HG03520 (cell line): ENCODE data around the gene PYGM.

Experiments used
- ATAC-seq: cut with Tn5 transposase; IDR thresholded peaks from one replicate; pipeline ENCODE4 v1.9.1; 2021; ENCODE audit warnings: mild to moderate bottlenecking, moderate library complexity; ENCODE audit not compliant: unreplicated experiment

Gene PYGM

GRCh38 chr11:64791781-64792291 is 32.1 kb upstream of the PYGM start:
- ATAC-seq, result no peak

- ATAC-seq, result no peak
Measured at GRCh38 chr11:64790205-64791095, 30.7 kb upstream of the PYGM start.

- no peak for ATAC-seq
Measured at GRCh38 chr11:64789331-64790204, 29.8 kb upstream of the PYGM start.

- ATAC-seq, result no peak
Measured at GRCh38 chr11:64788321-64789215, 28.8 kb upstream of the PYGM start.

- ATAC-seq, result no peak
Measured at GRCh38 chr11:64787526-64788320, 27.9 kb upstream of the PYGM start.

GRCh38 chr11:64786308-64786707 is 26.5 kb upstream of the PYGM start:
- no peak for ATAC-seq

GRCh38 chr11:64784813-64785581 is 25.2 kb upstream of the PYGM start:
- ATAC-seq, result no peak

GRCh38 chr11:64778473-64779298 is 18.9 kb upstream of the PYGM start, which contains the start of gene SF1:
Gene SF1, minus strand, starts transcription at chr11:64778542. Its CDS starts 150 bp downstream, at chr11:64778392.
- peak; percentile 78 for ATAC-seq

- ATAC-seq, result no peak
Measured at GRCh38 chr11:64778223-64778472, 18.4 kb upstream of the PYGM start.

GRCh38 chr11:64777449-64778222 is 17.9 kb upstream of the PYGM start:
- ATAC-seq, result no peak

- ATAC-seq, result no peak
Measured at GRCh38 chr11:64776875-64777274, 17.1 kb upstream of the PYGM start.

GRCh38 chr11:64776425-64776824 is 16.7 kb upstream of the PYGM start:
- no peak for ATAC-seq

- no peak for ATAC-seq
Measured at GRCh38 chr11:64774144-64774543, 14.4 kb upstream of the PYGM start.

GRCh38 chr11:64772303-64773018 is 12.7 kb upstream of the PYGM start:
- no peak for ATAC-seq

GRCh38 chr11:64771861-64772260 is 12.1 kb upstream of the PYGM start:
- ATAC-seq, result no peak

GRCh38 chr11:64770120-64770519 is 10.3 kb upstream of the PYGM start:
- no peak for ATAC-seq

GRCh38 chr11:64769283-64769682 is 9.5 kb upstream of the PYGM start:
- ATAC-seq, result no peak
